ENCODE data around the gene NRP1.

The NRP1 gene

DNA sequence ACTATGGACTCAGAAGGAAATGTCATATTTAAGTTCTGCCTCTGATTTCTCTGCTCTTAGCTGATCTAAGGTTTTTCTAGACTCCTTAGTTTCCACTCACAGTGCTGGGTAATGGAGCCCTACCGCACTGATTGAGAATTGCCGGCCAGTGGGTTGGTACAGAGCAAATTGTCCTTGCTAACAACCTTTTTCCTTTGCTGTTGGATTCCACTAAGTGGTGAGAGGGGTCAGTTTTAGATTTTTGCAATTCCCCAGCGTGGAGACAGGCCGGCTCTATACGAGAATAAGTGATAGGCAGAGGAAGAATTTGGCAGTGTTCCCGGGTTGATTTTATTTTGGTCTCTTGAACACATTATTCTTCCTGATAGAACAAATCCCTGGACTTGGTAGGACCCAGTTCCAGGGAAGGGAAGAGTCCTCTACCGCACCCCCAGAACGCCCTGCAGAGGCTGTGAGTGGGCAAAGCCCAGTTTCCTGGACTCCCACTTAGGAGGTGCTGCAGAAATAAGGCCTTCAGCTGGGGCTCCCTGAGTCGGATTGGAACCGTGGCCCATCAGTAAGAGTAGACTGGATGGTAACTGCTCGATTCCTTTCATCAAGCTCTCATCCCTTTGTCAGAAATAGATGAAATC lies 3.0 kb upstream of the NRP1 start:
- no peak for DNase-seq

DNA sequence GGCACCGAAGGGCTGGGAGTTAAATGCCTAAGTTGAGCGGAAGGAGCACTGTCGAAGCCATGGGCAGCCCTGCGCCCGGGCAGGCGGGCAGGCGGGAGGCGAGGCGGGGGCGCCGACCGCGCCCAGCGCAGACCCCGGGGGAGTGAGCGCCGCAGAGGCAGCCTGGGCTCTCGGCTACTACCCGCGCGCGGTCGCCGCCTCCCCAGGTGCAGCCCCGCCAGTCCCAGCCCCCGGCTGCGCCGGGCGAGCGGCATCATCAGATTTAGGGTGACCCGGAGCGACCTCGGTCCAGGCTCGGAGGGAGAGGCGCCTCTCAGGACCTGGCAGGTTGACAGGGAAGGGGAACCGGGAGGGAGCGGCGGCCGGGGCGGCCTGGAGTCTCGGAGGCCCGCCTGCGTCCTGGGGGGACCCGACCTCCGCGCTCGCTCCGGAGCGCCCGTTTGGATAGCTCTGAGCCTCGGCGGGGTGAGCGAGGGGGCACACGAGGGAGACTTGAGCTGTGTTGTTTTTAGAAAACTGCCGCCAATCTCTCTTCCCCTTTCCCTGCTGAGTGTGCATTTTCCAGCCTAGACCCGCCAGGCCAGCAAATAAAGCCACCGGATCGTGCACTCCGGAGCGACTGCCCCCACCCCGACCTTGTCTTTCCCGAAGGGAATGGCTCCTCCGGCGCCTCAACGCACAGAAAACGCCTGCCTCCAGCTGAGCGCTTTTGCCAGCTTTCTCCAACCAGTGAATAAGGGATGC lies 2.3 kb upstream of the NRP1 start:
- Mint-ChIP-seq H3K36me3 (ENCODE audit: insufficient read depth) (no peaks in the 10 kb centered on the region), H3K27ac (no peak overlapping the region), H3K9me3 (no peaks in the 10 kb centered on the region), H3K27me3 (peaks cover 46 to 74% of the 10 kb centered on the region in 2 donors), H3K4me3 (peak overlapping the region in 1 of 2 donors; percentile 48), H3K4me1 (ENCODE audit: low read depth in 2 of 2) (peaks cover 11 to 12% of the 10 kb centered on the region in 2 donors)
- ATAC-seq (replicated peaks) (no peak), DNase-seq (no peak)

More for the DNA sequence above, 3.0 kb upstream of the NRP1 start:
- H3K27ac Mint-ChIP-seq = no peak overlapping the region
- H3K4me3 Mint-ChIP-seq = peak overlapping the region in 1 of 2 donors; percentile 48
- H3K27me3 Mint-ChIP-seq = peaks cover 40 to 67% of the 10 kb centered on the region in 2 donors
- no peaks in the 10 kb centered on the region for H3K9me3 Mint-ChIP-seq
- no peak for ATAC-seq (replicated peaks)
- peaks cover 11 to 12% of the 10 kb centered on the region in 2 donors for H3K4me1 Mint-ChIP-seq (ENCODE audit: low read depth in 2 of 2)
- H3K36me3 Mint-ChIP-seq (ENCODE audit: insufficient read depth) = no peaks in the 10 kb centered on the region

DNA sequence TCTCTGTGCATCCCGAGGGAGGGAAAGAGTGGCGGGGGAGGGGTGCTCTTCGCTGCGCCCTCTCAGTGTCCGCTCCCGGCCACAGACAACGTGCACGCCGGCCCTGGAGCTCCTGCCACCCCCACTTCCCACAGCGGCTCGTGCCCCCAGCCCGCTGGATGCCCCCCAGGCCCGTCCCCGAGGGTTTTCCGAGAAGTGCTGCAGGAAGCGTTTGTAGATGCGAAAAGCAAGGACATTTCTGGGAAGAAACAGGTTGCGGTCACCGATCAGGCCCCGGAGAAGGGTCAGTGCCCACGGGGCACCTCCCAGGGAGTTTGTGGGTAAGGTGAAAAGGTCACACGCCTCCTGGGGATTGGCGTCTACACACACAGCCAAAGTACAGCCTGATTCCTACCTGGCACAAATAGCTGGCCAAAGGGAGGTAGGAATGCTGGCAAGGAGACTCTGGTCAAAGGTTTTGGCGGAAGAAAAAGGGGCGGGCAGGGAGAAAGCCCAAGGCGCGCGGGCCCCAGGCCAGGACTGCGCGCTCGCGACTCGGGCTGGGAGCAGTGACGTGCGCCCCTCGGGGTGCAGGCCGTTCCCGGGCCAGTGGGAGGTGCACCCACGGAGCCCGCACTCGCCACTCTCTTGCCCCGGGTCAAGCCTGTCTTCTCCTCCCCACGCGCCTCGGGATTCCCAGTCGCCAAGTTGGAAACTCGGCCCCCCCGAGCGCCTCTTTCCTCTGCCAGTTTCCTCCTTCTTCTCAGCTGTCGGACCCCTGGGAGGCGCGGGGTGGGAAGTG lies 1.5 kb upstream of the NRP1 start:
- no peak for DNase-seq
- H3K27ac Mint-ChIP-seq = no peak overlapping the region
- peaks cover 5 to 12% of the 10 kb centered on the region in 2 donors for H3K4me1 Mint-ChIP-seq (ENCODE audit: low read depth in 2 of 2)
- peak overlapping the region in 1 of 2 donors; percentile 46 for H3K4me3 Mint-ChIP-seq
- H3K9me3 Mint-ChIP-seq = no peaks in the 10 kb centered on the region
- ATAC-seq (replicated peaks) = no peak
- H3K36me3 Mint-ChIP-seq (ENCODE audit: insufficient read depth) = no peaks in the 10 kb centered on the region
- H3K27me3 Mint-ChIP-seq = peaks cover 53 to 81% of the 10 kb centered on the region in 2 donors

DNA sequence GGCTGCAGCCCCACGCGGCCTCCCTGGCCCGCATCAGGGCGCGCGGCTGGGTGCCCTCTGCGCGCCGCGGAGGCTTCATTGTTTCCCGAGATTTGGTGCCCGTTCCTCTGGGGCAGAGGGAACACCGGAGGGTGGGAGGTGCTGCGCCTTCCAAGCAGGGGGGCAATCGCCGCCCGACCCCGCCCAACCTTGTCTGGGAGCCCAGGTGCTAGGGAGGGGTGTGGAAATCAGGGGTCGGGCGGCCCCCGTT lies 1.0 kb upstream of the NRP1 start:
- ATAC-seq (replicated peaks) = peak; percentile 10
- Mint-ChIP-seq H3K27ac (no peak overlapping the region), H3K27me3 (peaks cover 58 to 86% of the 10 kb centered on the region in 2 donors), H3K36me3 (ENCODE audit: insufficient read depth) (no peaks in the 10 kb centered on the region), H3K9me3 (no peaks in the 10 kb centered on the region), H3K4me3 (peak overlapping the region in 1 of 2 donors; percentile 46), H3K4me1 (ENCODE audit: low read depth in 2 of 2) (peaks cover 5 to 12% of the 10 kb centered on the region in 2 donors)
- DNase-seq = no peak

- peak; percentile 39 for ATAC-seq (replicated peaks)
- peaks cover 63 to 89% of the 10 kb centered on the region in 2 donors for H3K27me3 Mint-ChIP-seq
- peaks cover 5 to 12% of the 10 kb centered on the region in 2 donors for H3K4me1 Mint-ChIP-seq (ENCODE audit: low read depth in 2 of 2)
- H3K27ac Mint-ChIP-seq = no peak overlapping the region
- H3K36me3 Mint-ChIP-seq (ENCODE audit: insufficient read depth) = no peaks in the 10 kb centered on the region
- peak overlapping the region; percentile 81 for H3K4me3 Mint-ChIP-seq
- H3K9me3 Mint-ChIP-seq = no peaks in the 10 kb centered on the region
- no peak for DNase-seq
Observed at GRCh38 chr10:33334805-33335550, 511 bp upstream of the NRP1 start.

DNA sequence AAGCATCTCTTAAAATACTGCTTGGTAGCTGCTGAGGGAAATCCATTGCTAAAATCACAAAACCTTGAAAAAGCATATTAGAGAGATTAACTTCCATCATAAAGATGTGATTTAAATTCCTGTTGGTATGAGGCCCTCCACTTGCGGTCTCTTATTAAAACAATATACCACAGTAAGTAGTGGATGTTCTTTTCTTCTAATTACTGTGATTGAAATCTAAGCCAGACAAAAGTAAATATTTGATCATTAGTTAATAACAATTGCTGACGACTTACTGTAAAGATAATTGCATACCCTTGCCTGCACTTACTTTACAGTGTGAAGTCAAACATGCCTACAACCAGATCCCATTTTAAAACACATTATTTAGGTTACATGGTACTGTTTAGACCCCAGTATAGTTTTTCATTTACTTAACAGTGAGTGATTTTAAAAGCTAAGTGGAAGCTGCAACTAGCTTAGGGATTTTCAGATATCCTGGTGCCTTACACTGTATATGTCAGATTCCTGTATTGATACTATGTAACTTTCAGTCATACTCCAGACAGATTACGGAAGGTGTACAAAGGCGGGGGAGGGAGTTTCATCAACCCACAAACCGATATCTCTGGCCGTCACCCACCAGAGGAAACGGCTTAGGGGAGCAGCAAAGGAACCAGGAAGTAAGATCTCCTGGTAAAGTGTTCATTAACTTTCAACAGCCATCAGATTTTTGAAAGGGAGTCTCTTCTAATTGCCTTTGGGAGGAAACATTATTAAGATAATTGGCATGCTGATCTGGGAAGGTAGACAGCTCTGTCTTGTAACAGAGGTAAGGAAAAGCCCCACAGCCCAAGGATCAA lies 986 bp downstream of the NRP1 start:
- H3K36me3 Mint-ChIP-seq (ENCODE audit: insufficient read depth) = no peaks in the 10 kb centered on the region
- no peaks in the 10 kb centered on the region for H3K9me3 Mint-ChIP-seq
- peak overlapping the region; percentile 17 to 59 for H3K27ac Mint-ChIP-seq
- H3K4me1 Mint-ChIP-seq (ENCODE audit: low read depth in 2 of 2) = peaks cover 5 to 12% of the 10 kb centered on the region in 2 donors
- DNase-seq (peak in 1 of 3 experiments; percentile 7), ATAC-seq (replicated peaks) (peak; percentile 69)
- H3K27me3 Mint-ChIP-seq = peaks cover 61 to 87% of the 10 kb centered on the region in 2 donors
- peak overlapping the region; percentile 81 for H3K4me3 Mint-ChIP-seq

GRCh38 chr10:33332183-33333065 lies 2.0 kb downstream of the NRP1 start:
- Mint-ChIP-seq H3K9me3 (no peaks in the 10 kb centered on the region), H3K4me1 (ENCODE audit: low read depth in 2 of 2) (peaks cover 5 to 12% of the 10 kb centered on the region in 2 donors), H3K36me3 (ENCODE audit: insufficient read depth) (no peaks in the 10 kb centered on the region), H3K4me3 (no peak overlapping the region), H3K27me3 (peaks cover 69 to 93% of the 10 kb centered on the region in 2 donors), H3K27ac (no peak overlapping the region)
- no peak for ATAC-seq (replicated peaks)
- no peak for DNase-seq

DNA sequence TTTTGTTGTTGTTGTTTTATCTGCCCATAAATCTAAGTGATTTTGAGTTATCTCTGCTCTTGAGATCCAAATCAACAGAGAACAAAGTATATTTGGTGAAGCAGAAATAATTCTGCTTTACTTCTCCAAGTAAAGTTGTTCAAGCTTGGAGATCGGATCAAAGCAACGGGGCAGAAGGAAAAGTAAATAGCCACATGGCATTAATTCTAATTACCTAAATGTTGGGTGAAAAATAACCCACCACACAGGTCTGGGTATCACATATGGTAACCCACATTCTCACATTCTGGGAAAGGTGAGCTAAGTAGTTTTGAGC lies 3.1 kb downstream of the NRP1 start:
- H3K27ac Mint-ChIP-seq = no peak overlapping the region
- peaks cover 65 to 86% of the 10 kb centered on the region in 2 donors for H3K27me3 Mint-ChIP-seq
- H3K4me1 Mint-ChIP-seq (ENCODE audit: low read depth in 2 of 2) = peaks cover 5 to 8% of the 10 kb centered on the region in 2 donors
- DNase-seq (no peak), ATAC-seq (replicated peaks) (no peak)
- no peak overlapping the region for H3K4me3 Mint-ChIP-seq
- H3K9me3 Mint-ChIP-seq = no peaks in the 10 kb centered on the region
- H3K36me3 Mint-ChIP-seq (ENCODE audit: insufficient read depth) = no peaks in the 10 kb centered on the region

GRCh38 chr10:33330543-33331378 lies 3.7 kb downstream of the NRP1 start:
- H3K4me3 Mint-ChIP-seq = no peak overlapping the region
- H3K9me3 Mint-ChIP-seq = no peaks in the 10 kb centered on the region
- no peaks in the 10 kb centered on the region for H3K36me3 Mint-ChIP-seq (ENCODE audit: insufficient read depth)
- H3K4me1 Mint-ChIP-seq (ENCODE audit: low read depth in 2 of 2) = peaks cover 5 to 7% of the 10 kb centered on the region in 2 donors
- DNase-seq (peak; percentile 64 to 68 (median 65)), ATAC-seq (replicated peaks) (peak; percentile 60)
- H3K27ac Mint-ChIP-seq = no peak overlapping the region
- H3K27me3 Mint-ChIP-seq = peaks cover 71 to 81% of the 10 kb centered on the region in 2 donors

GRCh38 chr10:33329178-33329577 lies 5.3 kb downstream of the NRP1 start:
- Mint-ChIP-seq H3K27ac (no peak overlapping the region), H3K9me3 (no peaks in the 10 kb centered on the region), H3K4me3 (no peak overlapping the region), H3K4me1 (ENCODE audit: low read depth in 2 of 2) (peaks cover 5% of the 10 kb centered on the region in 2 donors), H3K27me3 (peaks cover 72 to 75% of the 10 kb centered on the region in 2 donors), H3K36me3 (ENCODE audit: insufficient read depth) (no peaks in the 10 kb centered on the region)
- ATAC-seq (replicated peaks) = no peak
- DNase-seq = no peak

GRCh38 chr10:33328253-33328652 lies 6.2 kb downstream of the NRP1 start:
- H3K27ac Mint-ChIP-seq = no peak overlapping the region
- no peaks in the 10 kb centered on the region for H3K9me3 Mint-ChIP-seq
- no peaks in the 10 kb centered on the region for H3K36me3 Mint-ChIP-seq (ENCODE audit: insufficient read depth)
- H3K4me1 Mint-ChIP-seq (ENCODE audit: low read depth in 2 of 2) = peaks cover 0 to under 1% of the 10 kb centered on the region in 2 donors
- H3K4me3 Mint-ChIP-seq = no peak overlapping the region
- peaks cover 66 to 74% of the 10 kb centered on the region in 2 donors for H3K27me3 Mint-ChIP-seq
- ATAC-seq (replicated peaks) = no peak
- DNase-seq = no peak

Data from effector memory CD8-positive, alpha-beta T cell (primary cell).